WERI-Rb-1 (cell line): Measurements from ENCODE around the gene PTPRR.

Experiments
- DNase-seq: peaks from one replicate; pipeline ENCODE4 v3.0.0-alpha.2; 2020
- H3K27ac ChIP-seq: fragments of 250-450 bp; sonication (Bioruptor Pico); 2 replicates; pipeline ENCODE4 v1.5.1; 2020; ENCODE audit warnings: mild to moderate bottlenecking, moderate library complexity
- H3K27me3 ChIP-seq: fragments of 250-450 bp; sonication (Bioruptor Pico); 2 replicates; pipeline ENCODE4 v1.5.1; 2021; ENCODE audit warnings: mild to moderate bottlenecking, low read depth, moderate library complexity; ENCODE audit not compliant: insufficient read depth, severe bottlenecking
- H3K36me3 ChIP-seq: fragments of 250-450 bp; sonication (Bioruptor Pico); 2 replicates; pipeline ENCODE4 v1.5.1; 2020; ENCODE audit warnings: mild to moderate bottlenecking, moderate library complexity
- H3K4me3 ChIP-seq: 2 replicates; pipeline ENCODE4 v1.5.1; 2011; ENCODE audit warnings: low read depth, mild to moderate bottlenecking, control low read depth, low read length
- H3K9me3 ChIP-seq: fragments of 250-450 bp; sonication (Bioruptor Pico); 2 replicates; pipeline ENCODE4 v1.5.1; 2021; ENCODE audit warnings: mild to moderate bottlenecking, moderate library complexity; ENCODE audit not compliant: severe bottlenecking
- TF ChIP-seq, protein P1 (sequence below): IDR thresholded peaks from 2 replicates; pipeline ENCODE4 v1.5.1; 2011; ENCODE audit warnings: low read depth, mild to moderate bottlenecking, control low read depth, inconsistent platforms, low read length

PTPRR gene, protein sequence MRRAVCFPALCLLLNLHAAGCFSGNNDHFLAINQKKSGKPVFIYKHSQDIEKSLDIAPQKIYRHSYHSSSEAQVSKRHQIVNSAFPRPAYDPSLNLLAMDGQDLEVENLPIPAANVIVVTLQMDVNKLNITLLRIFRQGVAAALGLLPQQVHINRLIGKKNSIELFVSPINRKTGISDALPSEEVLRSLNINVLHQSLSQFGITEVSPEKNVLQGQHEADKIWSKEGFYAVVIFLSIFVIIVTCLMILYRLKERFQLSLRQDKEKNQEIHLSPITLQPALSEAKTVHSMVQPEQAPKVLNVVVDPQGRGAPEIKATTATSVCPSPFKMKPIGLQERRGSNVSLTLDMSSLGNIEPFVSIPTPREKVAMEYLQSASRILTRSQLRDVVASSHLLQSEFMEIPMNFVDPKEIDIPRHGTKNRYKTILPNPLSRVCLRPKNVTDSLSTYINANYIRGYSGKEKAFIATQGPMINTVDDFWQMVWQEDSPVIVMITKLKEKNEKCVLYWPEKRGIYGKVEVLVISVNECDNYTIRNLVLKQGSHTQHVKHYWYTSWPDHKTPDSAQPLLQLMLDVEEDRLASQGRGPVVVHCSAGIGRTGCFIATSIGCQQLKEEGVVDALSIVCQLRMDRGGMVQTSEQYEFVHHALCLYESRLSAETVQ

DNA sequence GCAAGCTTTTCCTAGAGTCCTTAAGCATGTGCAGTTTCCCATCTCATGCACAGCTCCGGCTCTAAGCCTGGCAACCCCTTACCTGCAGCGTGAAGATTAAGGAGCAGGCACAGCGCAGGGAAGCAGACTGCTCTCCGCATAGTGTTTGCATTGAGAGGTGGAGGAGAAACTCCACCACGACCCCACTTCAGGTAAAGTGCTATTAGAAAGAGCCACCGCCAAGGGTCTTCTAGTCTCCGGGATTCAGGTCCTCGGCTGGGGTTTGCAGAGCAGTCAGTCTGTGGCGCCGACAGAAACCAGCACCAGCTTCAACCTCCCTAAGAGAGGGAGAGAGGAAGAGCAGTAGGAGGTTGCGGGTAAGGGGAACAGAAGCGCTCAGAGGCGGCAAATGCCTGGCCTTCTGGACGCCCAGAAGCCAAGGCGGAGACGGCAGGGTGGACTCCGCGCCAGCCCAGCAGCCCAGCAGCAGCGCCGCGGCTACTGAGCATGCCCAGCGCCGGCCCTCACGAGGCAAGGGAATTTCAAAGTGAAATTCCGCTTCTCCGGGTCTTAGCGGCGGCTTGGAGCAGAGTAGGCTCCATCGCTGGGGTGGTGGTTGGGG is at the start of gene PTPRR:
Gene PTPRR (minus strand): TSS at position 488 of the 601 bp plus-strand sequence. CDS start 348 bp downstream, at position 140.
- peak within 1 kb of the TSS; percentile 52 for H3K4me3 ChIP-seq
- peak; percentile 78 for DNase-seq
- H3K27me3 ChIP-seq: no peaks in the 10 kb centered on the region

DNA sequence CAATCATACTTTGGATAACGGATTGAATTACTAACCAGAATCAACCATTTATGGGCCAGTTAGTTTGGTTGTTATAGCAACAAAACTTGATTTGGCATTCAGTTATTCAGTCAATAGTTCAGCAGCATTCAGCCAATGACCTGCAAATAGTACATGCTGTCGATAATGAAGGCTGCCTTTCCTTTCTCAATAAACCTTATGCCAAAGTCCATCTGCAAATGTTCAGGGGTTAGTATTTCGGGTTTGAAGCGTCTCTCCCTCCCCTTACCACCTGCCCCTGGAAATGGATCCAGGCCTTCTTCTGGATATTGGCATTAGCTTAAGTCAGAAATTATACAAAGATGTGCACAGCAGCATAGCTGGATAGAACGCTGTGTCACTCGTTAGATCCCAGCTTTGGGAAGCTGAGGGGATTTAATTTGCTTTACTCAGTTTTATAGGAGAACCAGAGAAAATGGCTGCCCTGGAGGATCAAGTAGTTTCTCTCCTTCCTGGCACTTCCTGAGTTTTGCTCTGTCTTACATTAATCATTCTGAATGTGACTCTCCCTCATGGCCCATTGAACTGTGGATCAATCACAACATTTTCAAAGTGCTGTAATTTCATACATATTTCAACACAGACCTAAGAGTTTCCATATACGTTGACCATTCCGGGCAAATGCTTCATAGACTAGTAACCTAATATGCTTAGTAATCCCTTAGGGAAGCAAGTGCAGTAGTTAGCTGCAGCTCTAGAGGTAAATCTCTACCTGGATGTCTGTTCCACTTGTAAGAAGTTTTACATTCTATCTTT is 46.7 kb upstream of the PTPRR start:
- no peak for DNase-seq
- H3K27me3 ChIP-seq: no peaks in the 10 kb centered on the region
- H3K36me3 ChIP-seq: no peaks in the 10 kb centered on the region
- no peaks in the 10 kb centered on the region for H3K9me3 ChIP-seq
- TF ChIP-seq, protein P1, sequence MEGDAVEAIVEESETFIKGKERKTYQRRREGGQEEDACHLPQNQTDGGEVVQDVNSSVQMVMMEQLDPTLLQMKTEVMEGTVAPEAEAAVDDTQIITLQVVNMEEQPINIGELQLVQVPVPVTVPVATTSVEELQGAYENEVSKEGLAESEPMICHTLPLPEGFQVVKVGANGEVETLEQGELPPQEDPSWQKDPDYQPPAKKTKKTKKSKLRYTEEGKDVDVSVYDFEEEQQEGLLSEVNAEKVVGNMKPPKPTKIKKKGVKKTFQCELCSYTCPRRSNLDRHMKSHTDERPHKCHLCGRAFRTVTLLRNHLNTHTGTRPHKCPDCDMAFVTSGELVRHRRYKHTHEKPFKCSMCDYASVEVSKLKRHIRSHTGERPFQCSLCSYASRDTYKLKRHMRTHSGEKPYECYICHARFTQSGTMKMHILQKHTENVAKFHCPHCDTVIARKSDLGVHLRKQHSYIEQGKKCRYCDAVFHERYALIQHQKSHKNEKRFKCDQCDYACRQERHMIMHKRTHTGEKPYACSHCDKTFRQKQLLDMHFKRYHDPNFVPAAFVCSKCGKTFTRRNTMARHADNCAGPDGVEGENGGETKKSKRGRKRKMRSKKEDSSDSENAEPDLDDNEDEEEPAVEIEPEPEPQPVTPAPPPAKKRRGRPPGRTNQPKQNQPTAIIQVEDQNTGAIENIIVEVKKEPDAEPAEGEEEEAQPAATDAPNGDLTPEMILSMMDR: no peak
- H3K27ac ChIP-seq: no peak overlapping the region
- no peak overlapping the region for H3K4me3 ChIP-seq

More for the DNA sequence above, at the start of gene PTPRR:
- H3K9me3 ChIP-seq: no peaks in the 10 kb centered on the region
- TF ChIP-seq, protein P1: no peak
- H3K36me3 ChIP-seq: no peaks in the 10 kb centered on the region
- H3K27ac ChIP-seq: peak within 1 kb of the TSS; percentile 73

DNA sequence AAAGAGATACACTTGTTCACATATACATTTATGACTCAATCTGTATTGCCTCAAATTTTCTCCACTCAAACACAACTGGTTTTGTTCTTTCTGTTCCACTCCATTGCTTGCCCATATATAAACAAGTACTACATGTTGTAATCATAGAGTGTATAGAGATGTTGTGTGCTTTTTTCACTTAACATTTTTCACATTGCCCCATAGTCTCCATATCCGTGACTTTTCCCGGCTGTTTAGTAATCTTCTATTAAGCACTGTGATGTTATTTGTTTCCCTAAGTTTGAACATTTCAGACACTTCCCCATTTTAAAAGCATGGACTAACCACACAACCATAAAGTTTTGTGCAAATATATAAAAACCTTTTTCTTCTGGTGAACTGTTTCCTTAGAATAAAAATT is 45.5 kb upstream of the PTPRR start:
- no peak for DNase-seq
- no peaks in the 10 kb centered on the region for H3K9me3 ChIP-seq
- TF ChIP-seq, protein P1: no peak
- no peak overlapping the region for H3K4me3 ChIP-seq
- no peaks in the 10 kb centered on the region for H3K27me3 ChIP-seq
- H3K27ac ChIP-seq: no peak overlapping the region
- H3K36me3 ChIP-seq: no peaks in the 10 kb centered on the region

DNA sequence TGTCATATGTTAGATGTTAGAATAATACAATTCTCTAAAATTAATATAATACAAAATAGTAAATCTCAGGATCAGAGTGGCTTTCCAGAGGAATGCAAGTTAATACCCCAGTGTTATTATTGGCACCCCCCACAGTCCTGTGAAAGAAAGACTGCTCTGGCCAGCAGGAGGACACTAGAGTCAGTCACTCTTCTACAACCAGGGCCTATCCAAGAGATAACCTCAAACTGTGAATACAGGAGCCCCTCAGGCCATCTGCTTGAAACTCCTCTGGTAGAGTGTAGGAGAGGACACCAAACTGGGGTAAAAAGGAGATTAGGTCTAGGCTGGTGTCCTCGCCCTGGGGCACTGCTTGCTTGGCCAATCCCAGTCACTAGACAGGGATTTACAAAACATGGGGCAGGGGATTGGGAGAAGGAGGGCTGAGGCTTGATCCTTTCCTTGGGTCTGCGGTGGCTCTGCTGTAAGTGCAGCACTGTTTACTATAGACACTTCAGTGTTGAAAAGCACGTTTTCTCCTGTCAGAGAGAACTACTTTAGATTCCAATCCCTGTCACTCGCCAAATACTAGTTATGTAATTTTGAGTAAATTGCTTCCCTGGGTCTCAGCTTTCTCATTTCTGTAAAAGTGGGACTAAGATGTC is 44.5 kb upstream of the PTPRR start:
- no peak for DNase-seq
- no peaks in the 10 kb centered on the region for H3K9me3 ChIP-seq
- TF ChIP-seq, protein P1: no peak
- H3K27ac ChIP-seq: no peak overlapping the region
- H3K4me3 ChIP-seq: no peak overlapping the region
- H3K27me3 ChIP-seq: no peaks in the 10 kb centered on the region
- H3K36me3 ChIP-seq: no peaks in the 10 kb centered on the region

DNA sequence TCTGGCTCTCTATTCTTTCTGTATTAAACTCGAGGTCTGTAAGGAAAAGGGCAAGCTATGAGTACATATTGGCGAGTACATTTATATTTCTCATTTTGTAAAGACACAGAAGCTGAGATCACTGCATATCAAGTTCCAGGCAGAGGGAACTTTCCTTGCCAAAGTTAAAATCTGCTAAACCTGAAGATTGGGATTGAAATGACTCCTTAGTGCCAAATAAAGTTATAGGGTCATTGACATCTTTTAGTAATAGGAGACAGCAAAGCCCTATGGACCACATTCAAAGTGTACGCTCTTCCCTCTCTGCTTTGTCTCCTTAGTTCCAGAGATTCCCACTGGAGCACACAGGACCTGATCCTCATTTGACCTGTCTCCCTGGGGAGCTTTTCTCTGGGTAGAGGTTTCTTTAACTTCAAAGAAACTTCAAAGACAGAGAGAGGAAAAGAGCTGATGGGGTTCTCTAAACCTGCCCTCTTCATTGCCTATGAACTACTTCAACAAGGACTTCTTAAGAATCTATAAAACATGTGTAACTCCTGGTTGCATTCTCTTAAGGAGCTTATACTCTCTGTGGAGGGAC is 42.6 kb upstream of the PTPRR start:
- Histone ChIP-seq H3K27ac (no peak overlapping the region), H3K9me3 (no peaks in the 10 kb centered on the region), H3K27me3 (no peaks in the 10 kb centered on the region), H3K4me3 (no peak overlapping the region), H3K36me3 (no peaks in the 10 kb centered on the region)
- TF ChIP-seq, protein P1: no peak
- no peak for DNase-seq
